Activated naive CD8-positive, alpha-beta T cell treated with anti-CD3 and anti-CD28 coated beads, Interleukin-2, amount 50 U/mL, for 16 hours (primary cell): ENCODE results near the gene ANKRD36C.
"Not testable (repeated sequence)": the region's sequence is repeated elsewhere in the genome, so short reads cannot be mapped to it uniquely, and the experiment has no call there.

Source experiments
- DNase-seq: peaks from one replicate; pipeline ENCODE4 v3.0.0-alpha.2; 2020; ENCODE audit warnings: low read depth, low spot score

ANKRD36C gene

GRCh38 chr2:95799147-95799889, 192.3 kb downstream of the ANKRD36C start:
- DNase-seq: not testable (repeated sequence)

DNA sequence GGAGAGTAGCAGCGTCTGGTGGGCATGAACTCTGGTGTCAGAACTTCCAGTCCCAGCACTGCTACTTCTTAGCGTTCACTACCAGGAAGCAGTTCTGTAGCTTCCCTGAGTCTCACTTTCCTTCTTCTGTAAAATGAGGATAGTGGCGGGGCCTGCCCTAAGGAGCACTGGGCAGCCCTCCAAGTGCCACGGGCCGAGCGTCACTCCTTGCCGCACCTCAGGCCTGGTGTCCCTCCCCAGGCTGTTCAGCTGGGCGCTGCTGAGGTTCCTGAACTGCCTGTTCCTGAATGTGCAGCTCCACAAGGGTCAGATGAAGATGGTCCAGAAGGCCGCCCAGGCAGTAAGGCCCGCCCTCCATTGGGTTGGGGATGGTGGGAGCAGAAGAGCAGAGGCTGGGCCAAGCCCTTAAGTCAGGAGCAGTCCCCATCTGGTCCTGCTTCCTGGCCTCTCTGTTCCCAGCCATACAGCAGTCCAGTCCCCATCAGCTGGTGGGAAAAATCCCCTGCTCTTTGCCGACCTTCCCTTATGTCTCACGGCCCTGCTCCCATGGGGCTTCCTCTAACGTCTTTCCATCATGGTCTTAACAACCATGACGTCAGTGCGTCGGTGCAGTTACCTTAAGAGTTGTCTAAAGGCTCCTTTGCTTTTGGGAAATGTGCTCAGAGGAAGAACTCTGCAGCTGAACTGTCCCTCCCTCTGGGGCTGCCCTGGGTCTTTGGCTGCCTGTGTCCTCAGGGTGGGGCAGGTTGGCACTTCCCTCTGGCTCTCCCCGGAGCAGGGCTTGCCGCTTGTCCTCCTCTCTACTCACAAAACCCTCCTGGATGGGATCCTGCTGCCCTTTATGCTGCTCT, 195.2 kb downstream of the ANKRD36C start:
- DNase-seq: not testable (repeated sequence)

- DNase-seq: not testable (repeated sequence)
Measured at GRCh38 chr2:95793970-95794369, 197.7 kb downstream of the ANKRD36C start.

GRCh38 chr2:95790180-95790579, 201.4 kb downstream of the ANKRD36C start:
- not testable (repeated sequence) for DNase-seq

DNA sequence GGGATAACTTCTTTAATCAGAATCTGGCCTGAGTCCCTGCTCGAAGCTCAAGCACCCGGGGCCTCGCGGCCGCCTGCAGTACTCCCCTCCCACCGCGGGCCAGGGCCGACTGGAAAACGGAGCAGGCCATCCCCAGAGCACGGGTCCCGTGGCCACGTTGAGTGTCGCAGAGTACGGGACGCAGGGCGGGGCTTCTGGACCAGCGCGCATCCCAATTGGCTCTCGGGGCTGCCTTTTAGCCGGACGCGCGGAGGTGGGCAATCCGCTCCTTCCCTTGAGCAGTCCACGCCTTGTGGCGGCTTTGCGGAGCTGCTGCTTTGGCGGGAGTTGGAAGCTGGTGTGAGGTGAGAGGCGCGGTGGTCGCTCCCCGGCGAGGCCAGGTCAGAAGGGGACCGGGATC, 202.2 kb downstream of the ANKRD36C start:
- DNase-seq: not testable (repeated sequence)

GRCh38 chr2:95788642-95789041, 203.0 kb downstream of the ANKRD36C start:
- not testable (repeated sequence) for DNase-seq
